Measurements from ENCODE around the gene BTN1A1.

The BTN1A1 gene

GRCh38 chr6:26524722-26525370 is 24.7 kb downstream of the BTN1A1 start:
- H3K27me3 ChIP-seq (ENCODE audit: insufficient read depth, insufficient read length), result no peaks in the 10 kb centered on the region

GRCh38 chr6:26525838-26526237 is 25.7 kb downstream of the BTN1A1 start:
- H3K9me3 ChIP-seq (ENCODE audit: insufficient read depth, low read length), result no peaks in the 10 kb centered on the region
- no peak for TF ChIP-seq YY1 (IDR thresholded peaks at IDR 0.05; ENCODE audit: insufficient read depth, insufficient read length)
- no peak for TF ChIP-seq SUZ12 (IDR thresholded peaks at IDR 0.05; ENCODE audit: extremely low read depth, insufficient read depth, insufficient read length)
- no peak for TF ChIP-seq ZNF274 (IDR thresholded peaks at IDR 0.05; ENCODE audit: low read depth, low read length)
- no peaks in the 10 kb centered on the region for H3K27me3 ChIP-seq (ENCODE audit: insufficient read depth, insufficient read length)
- no peak overlapping the region for H3K9ac ChIP-seq (ENCODE audit: insufficient read length, low read depth)
- H3K4me1 ChIP-seq (ENCODE audit: insufficient read depth, insufficient read length), result peaks cover 2% of the 10 kb centered on the region
- H3K4me3 ChIP-seq (ENCODE audit: insufficient read length, low read depth), result no peak overlapping the region
- DNase-seq (ENCODE audit: low read depth, low spot score), result no peak
- no peaks in the 10 kb centered on the region for H3K36me3 ChIP-seq (ENCODE audit: insufficient read depth, insufficient read length, low read length)

More at GRCh38 chr6:26524722-26525370, 24.7 kb downstream of the BTN1A1 start:
- Histone ChIP-seq H3K9me3 (ENCODE audit: insufficient read depth, low read length) (no peaks in the 10 kb centered on the region), H3K4me3 (ENCODE audit: insufficient read length, low read depth) (no peak overlapping the region), H3K36me3 (ENCODE audit: insufficient read depth, insufficient read length, low read length) (no peaks in the 10 kb centered on the region), H3K9ac (ENCODE audit: insufficient read length, low read depth) (no peak overlapping the region), H3K4me1 (ENCODE audit: insufficient read depth, insufficient read length) (peaks cover 2% of the 10 kb centered on the region)
- TF ChIP-seq ZNF274 (IDR thresholded peaks at IDR 0.05; ENCODE audit: low read depth, low read length), result no peak
- TF ChIP-seq SUZ12 (IDR thresholded peaks at IDR 0.05; ENCODE audit: extremely low read depth, insufficient read depth, insufficient read length), result no peak
- no peak for TF ChIP-seq YY1 (IDR thresholded peaks at IDR 0.05; ENCODE audit: insufficient read depth, insufficient read length)
- no peak for DNase-seq (ENCODE audit: low read depth, low spot score)

- DNase-seq (ENCODE audit: low read depth, low spot score), result no peak
- Histone ChIP-seq H3K9ac (ENCODE audit: insufficient read length, low read depth) (no peak overlapping the region), H3K4me3 (ENCODE audit: insufficient read length, low read depth) (no peak overlapping the region), H3K27me3 (ENCODE audit: insufficient read depth, insufficient read length) (no peaks in the 10 kb centered on the region), H3K36me3 (ENCODE audit: insufficient read depth, insufficient read length, low read length) (no peaks in the 10 kb centered on the region), H3K4me1 (ENCODE audit: insufficient read depth, insufficient read length) (peaks cover 2% of the 10 kb centered on the region), H3K9me3 (ENCODE audit: insufficient read depth, low read length) (no peaks in the 10 kb centered on the region)
- TF ChIP-seq SUZ12 (IDR thresholded peaks at IDR 0.05; ENCODE audit: extremely low read depth, insufficient read depth, insufficient read length), result no peak
These were observed 26.8 kb downstream of the BTN1A1 start for GRCh38 chr6:26526928-26527327.

GRCh38 chr6:26530203-26530602 is 30.1 kb downstream of the BTN1A1 start:
- no peak overlapping the region for H3K4me3 ChIP-seq (ENCODE audit: insufficient read length, low read depth)
- no peaks in the 10 kb centered on the region for H3K27me3 ChIP-seq (ENCODE audit: insufficient read depth, insufficient read length)
- no peak for TF ChIP-seq YY1 (IDR thresholded peaks at IDR 0.05; ENCODE audit: insufficient read depth, insufficient read length)
- H3K9me3 ChIP-seq (ENCODE audit: insufficient read depth, low read length), result no peaks in the 10 kb centered on the region
- H3K36me3 ChIP-seq (ENCODE audit: insufficient read depth, insufficient read length, low read length), result no peaks in the 10 kb centered on the region
- peaks cover 2% of the 10 kb centered on the region for H3K4me1 ChIP-seq (ENCODE audit: insufficient read depth, insufficient read length)
- DNase-seq (ENCODE audit: low read depth, low spot score), result no peak
- H3K9ac ChIP-seq (ENCODE audit: insufficient read length, low read depth), result no peak overlapping the region

- no peaks in the 10 kb centered on the region for H3K27me3 ChIP-seq (ENCODE audit: insufficient read depth, insufficient read length)
- H3K4me3 ChIP-seq (ENCODE audit: insufficient read length, low read depth), result no peak overlapping the region
- DNase-seq (ENCODE audit: low read depth, low spot score), result no peak
- TF ChIP-seq SUZ12 (IDR thresholded peaks at IDR 0.05; ENCODE audit: extremely low read depth, insufficient read depth, insufficient read length) (no peak), YY1 (IDR thresholded peaks at IDR 0.05; ENCODE audit: insufficient read depth, insufficient read length) (no peak), ZNF274 (IDR thresholded peaks at IDR 0.05; ENCODE audit: low read depth, low read length) (no peak)
- no peaks in the 10 kb centered on the region for H3K9me3 ChIP-seq (ENCODE audit: insufficient read depth, low read length)
- H3K4me1 ChIP-seq (ENCODE audit: insufficient read depth, insufficient read length), result peaks cover 2% of the 10 kb centered on the region
- no peaks in the 10 kb centered on the region for H3K36me3 ChIP-seq (ENCODE audit: insufficient read depth, insufficient read length, low read length)
- H3K9ac ChIP-seq (ENCODE audit: insufficient read length, low read depth), result no peak overlapping the region
These were observed 31.8 kb downstream of the BTN1A1 start for GRCh38 chr6:26531897-26532296.

GRCh38 chr6:26532699-26533531 is 32.8 kb downstream of the BTN1A1 start:
- no peak for DNase-seq (ENCODE audit: low read depth, low spot score)
- H3K27me3 ChIP-seq (ENCODE audit: insufficient read depth, insufficient read length), result no peaks in the 10 kb centered on the region
- no peak for TF ChIP-seq SUZ12 (IDR thresholded peaks at IDR 0.05; ENCODE audit: extremely low read depth, insufficient read depth, insufficient read length)
- TF ChIP-seq ZNF274 (IDR thresholded peaks at IDR 0.05; ENCODE audit: low read depth, low read length), result no peak
- TF ChIP-seq YY1 (IDR thresholded peaks at IDR 0.05; ENCODE audit: insufficient read depth, insufficient read length), result no peak
- H3K9ac ChIP-seq (ENCODE audit: insufficient read length, low read depth), result peak overlapping the region; percentile 69
- no peaks in the 10 kb centered on the region for H3K36me3 ChIP-seq (ENCODE audit: insufficient read depth, insufficient read length, low read length)
- peak overlapping the region; percentile 53 for H3K4me3 ChIP-seq (ENCODE audit: insufficient read length, low read depth)
- no peaks in the 10 kb centered on the region for H3K9me3 ChIP-seq (ENCODE audit: insufficient read depth, low read length)
- peaks cover 2% of the 10 kb centered on the region for H3K4me1 ChIP-seq (ENCODE audit: insufficient read depth, insufficient read length)

- H3K9ac ChIP-seq (ENCODE audit: insufficient read length, low read depth), result no peak overlapping the region
- no peaks in the 10 kb centered on the region for H3K9me3 ChIP-seq (ENCODE audit: insufficient read depth, low read length)
- peak overlapping the region; percentile 53 for H3K4me3 ChIP-seq (ENCODE audit: insufficient read length, low read depth)
These were observed 33.4 kb downstream of the BTN1A1 start for GRCh38 chr6:26533532-26533931.

More at GRCh38 chr6:26533532-26533931, 33.4 kb downstream of the BTN1A1 start:
- DNase-seq (ENCODE audit: low read depth, low spot score), result no peak
- H3K27me3 ChIP-seq (ENCODE audit: insufficient read depth, insufficient read length), result no peaks in the 10 kb centered on the region
- H3K4me1 ChIP-seq (ENCODE audit: insufficient read depth, insufficient read length), result peaks cover 2% of the 10 kb centered on the region
- TF ChIP-seq SUZ12 (IDR thresholded peaks at IDR 0.05; ENCODE audit: extremely low read depth, insufficient read depth, insufficient read length) (no peak), ZNF274 (IDR thresholded peaks at IDR 0.05; ENCODE audit: low read depth, low read length) (no peak), YY1 (IDR thresholded peaks at IDR 0.05; ENCODE audit: insufficient read depth, insufficient read length) (no peak)
- no peaks in the 10 kb centered on the region for H3K36me3 ChIP-seq (ENCODE audit: insufficient read depth, insufficient read length, low read length)
